ENCODE measurements around the gene ANXA2. TPM values are rescaled to one million over a fixed set of nuclear protein-coding genes. Genes with fewer than 3 reads are reported as not detected.

Gene ANXA2
- total RNA-seq, 4 donors from 2014 or later, result 1,272 to 1,552 (median 1,345) TPM

DNA sequence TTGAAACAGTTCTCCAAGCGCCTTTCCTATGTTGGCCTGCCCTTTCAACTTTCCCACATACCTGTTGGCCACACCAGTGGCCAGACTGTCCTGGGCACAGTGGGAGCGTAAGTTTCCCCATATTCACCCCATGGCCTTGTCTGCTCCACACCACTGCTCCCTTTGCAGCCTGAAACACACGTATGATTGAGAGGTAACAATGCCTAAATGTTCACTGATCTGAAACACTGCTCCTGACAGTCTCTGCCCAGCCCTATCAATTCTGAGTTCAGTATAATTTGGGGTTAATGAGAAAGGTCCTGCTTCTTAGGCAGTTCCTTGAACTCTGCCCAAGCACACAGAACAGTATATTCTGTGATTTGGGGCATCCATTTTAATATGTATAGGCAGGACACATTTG is 52.2 kb downstream of the ANXA2 start:
- 73 to 80% methylated on average over 3 of the region's 3 CpGs for WGBS, 2 donors
- intact Hi-C loops (cut with DNase I; ENCODE audit: low total_unique reads), result no loop called here
- H3K4me3 ChIP-seq (ENCODE audit: low read depth, poor library complexity, severe bottlenecking), result no peak overlapping the region
- no peak for DNase-seq (ENCODE audit: low spot score in 2 of 2)
- no peak for TF ChIP-seq POLR2A (IDR thresholded peaks at IDR 0.05)
- TF ChIP-seq, protein P1, sequence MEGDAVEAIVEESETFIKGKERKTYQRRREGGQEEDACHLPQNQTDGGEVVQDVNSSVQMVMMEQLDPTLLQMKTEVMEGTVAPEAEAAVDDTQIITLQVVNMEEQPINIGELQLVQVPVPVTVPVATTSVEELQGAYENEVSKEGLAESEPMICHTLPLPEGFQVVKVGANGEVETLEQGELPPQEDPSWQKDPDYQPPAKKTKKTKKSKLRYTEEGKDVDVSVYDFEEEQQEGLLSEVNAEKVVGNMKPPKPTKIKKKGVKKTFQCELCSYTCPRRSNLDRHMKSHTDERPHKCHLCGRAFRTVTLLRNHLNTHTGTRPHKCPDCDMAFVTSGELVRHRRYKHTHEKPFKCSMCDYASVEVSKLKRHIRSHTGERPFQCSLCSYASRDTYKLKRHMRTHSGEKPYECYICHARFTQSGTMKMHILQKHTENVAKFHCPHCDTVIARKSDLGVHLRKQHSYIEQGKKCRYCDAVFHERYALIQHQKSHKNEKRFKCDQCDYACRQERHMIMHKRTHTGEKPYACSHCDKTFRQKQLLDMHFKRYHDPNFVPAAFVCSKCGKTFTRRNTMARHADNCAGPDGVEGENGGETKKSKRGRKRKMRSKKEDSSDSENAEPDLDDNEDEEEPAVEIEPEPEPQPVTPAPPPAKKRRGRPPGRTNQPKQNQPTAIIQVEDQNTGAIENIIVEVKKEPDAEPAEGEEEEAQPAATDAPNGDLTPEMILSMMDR (IDR thresholded peaks at IDR 0.05), result no peak

DNA sequence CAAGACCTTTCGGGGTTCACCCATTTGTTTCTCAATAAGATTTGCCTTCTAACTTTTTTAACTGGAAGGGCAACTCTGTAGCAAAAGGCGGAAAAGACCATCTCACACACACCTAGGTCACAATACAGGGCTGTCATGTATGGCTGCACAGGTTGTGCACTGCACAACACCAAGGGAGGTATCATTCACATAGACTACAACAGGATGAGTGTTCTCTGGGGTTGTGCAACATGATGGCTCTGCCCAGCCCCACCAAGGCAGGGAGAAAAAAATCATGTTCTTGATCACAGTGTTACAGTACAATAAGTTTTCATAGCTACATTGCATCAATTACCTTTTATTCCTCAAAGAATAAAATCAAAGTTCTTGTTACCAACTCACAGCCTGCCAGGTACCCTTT is 52.8 kb downstream of the ANXA2 start:
- TF ChIP-seq, protein P1 (IDR thresholded peaks at IDR 0.05), result no peak
- no peak for TF ChIP-seq POLR2A (IDR thresholded peaks at IDR 0.05)
- no peak for DNase-seq (ENCODE audit: low spot score in 2 of 2)
- 92 to 95% methylated on average over 2 of the region's 2 CpGs for WGBS, 2 donors
- intact Hi-C loops (cut with DNase I; ENCODE audit: low total_unique reads), result no loop called here
- no peak overlapping the region for H3K4me3 ChIP-seq (ENCODE audit: low read depth, poor library complexity, severe bottlenecking)

DNA sequence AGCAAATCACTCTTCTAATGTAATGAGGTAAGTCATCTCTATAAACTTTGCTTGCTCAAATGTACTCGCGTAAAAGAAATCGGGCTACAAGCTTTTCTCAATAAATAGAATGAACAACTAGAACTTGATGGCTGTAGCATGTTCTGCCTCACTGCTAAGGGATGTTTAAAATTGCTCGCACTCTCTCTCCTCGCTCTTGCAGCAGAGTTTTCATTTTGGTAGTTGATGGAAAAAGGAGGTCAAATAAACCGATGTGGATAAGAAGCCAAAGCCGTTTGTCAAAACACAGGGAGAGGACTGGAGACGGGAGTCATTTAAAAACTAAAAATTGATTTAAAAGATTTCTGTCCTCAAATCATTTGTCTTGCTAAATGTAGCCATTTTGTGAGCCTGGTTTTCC is 53.3 kb downstream of the ANXA2 start:
- no peak for TF ChIP-seq POLR2A (IDR thresholded peaks at IDR 0.05)
- TF ChIP-seq, protein P1 (IDR thresholded peaks at IDR 0.05), result no peak
- no peak overlapping the region for H3K4me3 ChIP-seq (ENCODE audit: low read depth, poor library complexity, severe bottlenecking)
- 84 to 85% methylated on average over 8 of the region's 8 CpGs for WGBS, 2 donors
- DNase-seq (ENCODE audit: low spot score in 2 of 2), result no peak
- intact Hi-C loops (cut with DNase I; ENCODE audit: low total_unique reads), result no loop called here

DNA sequence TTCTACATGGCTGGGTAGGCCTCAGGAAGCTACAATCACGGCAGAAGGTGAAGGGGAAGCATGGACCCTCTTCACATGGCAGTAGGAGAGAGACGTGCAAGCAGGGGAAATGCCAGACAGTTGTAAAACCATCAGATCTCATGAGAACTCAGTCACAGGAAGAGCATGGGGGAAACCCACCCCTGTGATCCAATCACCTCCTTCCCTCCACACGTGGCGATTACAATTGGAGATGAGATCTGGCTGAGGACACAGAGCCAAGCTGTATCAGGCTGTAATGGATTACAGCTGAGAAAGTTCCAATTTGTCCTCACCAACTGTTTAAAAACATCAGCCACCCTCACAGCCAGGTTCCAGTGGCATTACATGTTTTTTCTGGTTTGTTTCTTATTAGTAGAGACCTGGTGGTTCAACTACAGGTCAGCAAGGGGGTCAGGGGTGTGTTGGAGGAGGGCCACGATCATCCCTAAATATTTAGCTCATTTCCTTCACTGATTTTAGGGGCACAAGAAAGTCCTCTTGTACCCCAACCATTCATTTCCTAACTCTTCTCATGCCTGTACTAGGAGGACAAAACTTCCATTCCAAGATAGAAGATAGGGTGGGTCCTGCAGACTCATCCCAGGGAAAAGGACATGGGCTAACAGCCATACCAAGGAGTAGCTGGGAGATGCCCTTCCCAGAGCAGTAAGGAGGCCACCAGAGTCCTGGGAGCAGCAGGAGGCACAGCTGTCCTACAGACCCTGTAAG is 54.4 kb downstream of the ANXA2 start:
- intact Hi-C loops (cut with DNase I; ENCODE audit: low total_unique reads), result no loop called here
- no peak overlapping the region for H3K4me3 ChIP-seq (ENCODE audit: low read depth, poor library complexity, severe bottlenecking)
- WGBS, 2 donors, result 56 to 59% methylated on average over 5 of the region's 5 CpGs
- DNase-seq (ENCODE audit: low spot score in 2 of 2), result no peak
- TF ChIP-seq, protein P1 (IDR thresholded peaks at IDR 0.05), result no peak
- no peak for TF ChIP-seq POLR2A (IDR thresholded peaks at IDR 0.05)

DNA sequence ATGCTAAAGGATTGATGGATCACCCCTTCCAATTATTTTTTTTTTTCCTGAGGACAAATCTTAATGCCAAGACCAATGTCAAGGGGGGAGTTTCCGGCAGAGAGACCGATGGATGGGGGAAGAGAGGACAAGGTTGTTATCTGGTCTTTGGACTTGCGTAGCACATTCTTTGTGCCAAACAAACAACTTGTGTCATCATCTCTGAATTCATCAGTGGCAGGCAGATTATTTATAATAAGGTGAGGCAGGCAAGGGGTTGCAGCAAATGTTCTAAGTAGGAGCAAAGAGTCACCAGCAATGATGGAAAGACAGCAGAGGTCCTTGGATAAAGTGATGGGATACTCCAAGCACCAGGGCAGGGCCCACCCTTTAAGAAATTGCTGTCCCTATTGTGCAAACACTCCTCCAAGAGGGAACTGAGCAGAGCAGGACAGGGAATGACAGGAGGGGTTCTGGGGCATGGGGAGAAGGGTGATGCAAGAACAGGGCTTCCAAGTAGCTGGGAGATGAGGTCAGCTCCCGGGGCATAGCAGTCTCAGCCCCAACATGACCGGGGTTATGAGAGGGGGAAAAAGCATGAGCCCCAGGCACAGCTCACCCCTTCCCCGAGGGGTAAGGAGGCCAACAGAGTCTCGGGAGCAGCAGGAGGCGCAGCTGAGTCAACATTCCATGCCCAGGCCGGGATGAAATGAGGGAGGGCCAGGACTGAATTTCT is 57.4 kb downstream of the ANXA2 start:
- no peak for TF ChIP-seq POLR2A (IDR thresholded peaks at IDR 0.05)
- TF ChIP-seq, protein P1 (IDR thresholded peaks at IDR 0.05), result no peak
- WGBS, 2 donors, result 88 to 89% methylated on average over 9 of the region's 9 CpGs
- no peak overlapping the region for H3K4me3 ChIP-seq (ENCODE audit: low read depth, poor library complexity, severe bottlenecking)
- intact Hi-C loops (cut with DNase I; ENCODE audit: low total_unique reads), result no loop called here
- DNase-seq (ENCODE audit: low spot score in 2 of 2), result no peak
